ENCODE data around the gene RPS6KC1. TPM values are rescaled to one million over a fixed set of nuclear protein-coding genes. Genes with fewer than 3 reads are reported as not detected.

The RPS6KC1 gene
- total RNA-seq, 1 experiment from 2014 or later = 20.5 TPM

DNA sequence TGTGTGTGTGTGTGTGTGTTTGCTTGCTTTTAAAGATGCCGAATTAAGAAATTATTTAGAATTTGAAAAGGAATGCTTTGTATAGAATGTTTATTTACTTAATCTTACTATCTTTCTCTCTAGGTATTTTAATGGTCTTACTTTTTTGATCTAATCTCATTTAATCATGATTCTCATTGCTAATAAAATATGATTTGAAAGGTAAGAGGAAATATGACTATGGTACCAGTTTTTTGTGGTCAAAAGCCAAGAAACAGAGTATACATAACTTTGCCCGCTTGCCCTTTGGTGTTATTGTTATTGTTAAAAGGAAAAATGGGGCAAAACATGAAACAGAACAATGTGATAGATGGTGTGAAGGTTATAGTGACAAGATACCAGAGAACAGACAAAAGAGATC, 74.6 kb downstream of the RPS6KC1 start:
- Histone ChIP-seq H3K27ac (ENCODE audit: low read length) (no peak overlapping the region), H3K4me3 (ENCODE audit: low read depth in 2 of 2, low read length in 2 of 2) (no peak overlapping the region), H3K4me1 (ENCODE audit: control insufficient read depth, insufficient read depth, low read length) (peaks cover 16% of the 10 kb centered on the region), H3K36me3 (ENCODE audit: control insufficient read depth, insufficient read depth, low read length) (0 out of 2 replicates have a peak, but pooled peaks cover 3% of the 10 kb centered on the region), H3K27me3 (ENCODE audit: control insufficient read depth, insufficient read depth, low read length) (no peaks in the 10 kb centered on the region), H3K9me3 (ENCODE audit: control insufficient read depth, insufficient read depth, low read depth, low read length) (no peaks in the 10 kb centered on the region)
- BruUV-seq (replicated peaks) = no TSS peak
- in situ Hi-C loops (cut with HindIII; ENCODE audit: low pct_unique_long_range_greater_than_20kb, low sequenced_read_pairs) = no loop called here
- ATAC-seq (no peak), DNase-seq (ENCODE audit: low read depth, low spot score) (no peak)
- intact Hi-C loops (cut with micrococcal nuclease; ENCODE audit: unreplicated experiment) = no loop called here
- TF ChIP-seq SIN3A (IDR thresholded peaks at IDR 0.05; ENCODE audit: borderline replicate concordance, insufficient read depth, low read depth, low read length) = no peak
- no peak for TF ChIP-seq TCF7L2 (IDR thresholded peaks at IDR 0.05; ENCODE audit: low read depth, low read length)
- TF ChIP-seq, protein P1, sequence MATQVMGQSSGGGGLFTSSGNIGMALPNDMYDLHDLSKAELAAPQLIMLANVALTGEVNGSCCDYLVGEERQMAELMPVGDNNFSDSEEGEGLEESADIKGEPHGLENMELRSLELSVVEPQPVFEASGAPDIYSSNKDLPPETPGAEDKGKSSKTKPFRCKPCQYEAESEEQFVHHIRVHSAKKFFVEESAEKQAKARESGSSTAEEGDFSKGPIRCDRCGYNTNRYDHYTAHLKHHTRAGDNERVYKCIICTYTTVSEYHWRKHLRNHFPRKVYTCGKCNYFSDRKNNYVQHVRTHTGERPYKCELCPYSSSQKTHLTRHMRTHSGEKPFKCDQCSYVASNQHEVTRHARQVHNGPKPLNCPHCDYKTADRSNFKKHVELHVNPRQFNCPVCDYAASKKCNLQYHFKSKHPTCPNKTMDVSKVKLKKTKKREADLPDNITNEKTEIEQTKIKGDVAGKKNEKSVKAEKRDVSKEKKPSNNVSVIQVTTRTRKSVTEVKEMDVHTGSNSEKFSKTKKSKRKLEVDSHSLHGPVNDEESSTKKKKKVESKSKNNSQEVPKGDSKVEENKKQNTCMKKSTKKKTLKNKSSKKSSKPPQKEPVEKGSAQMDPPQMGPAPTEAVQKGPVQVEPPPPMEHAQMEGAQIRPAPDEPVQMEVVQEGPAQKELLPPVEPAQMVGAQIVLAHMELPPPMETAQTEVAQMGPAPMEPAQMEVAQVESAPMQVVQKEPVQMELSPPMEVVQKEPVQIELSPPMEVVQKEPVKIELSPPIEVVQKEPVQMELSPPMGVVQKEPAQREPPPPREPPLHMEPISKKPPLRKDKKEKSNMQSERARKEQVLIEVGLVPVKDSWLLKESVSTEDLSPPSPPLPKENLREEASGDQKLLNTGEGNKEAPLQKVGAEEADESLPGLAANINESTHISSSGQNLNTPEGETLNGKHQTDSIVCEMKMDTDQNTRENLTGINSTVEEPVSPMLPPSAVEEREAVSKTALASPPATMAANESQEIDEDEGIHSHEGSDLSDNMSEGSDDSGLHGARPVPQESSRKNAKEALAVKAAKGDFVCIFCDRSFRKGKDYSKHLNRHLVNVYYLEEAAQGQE (IDR thresholded peaks at IDR 0.05; ENCODE audit: insufficient read depth in 1 of 2, low read depth in 2 of 2, low read length in 1 of 2) = no peak
- TF ChIP-seq, protein P2, sequence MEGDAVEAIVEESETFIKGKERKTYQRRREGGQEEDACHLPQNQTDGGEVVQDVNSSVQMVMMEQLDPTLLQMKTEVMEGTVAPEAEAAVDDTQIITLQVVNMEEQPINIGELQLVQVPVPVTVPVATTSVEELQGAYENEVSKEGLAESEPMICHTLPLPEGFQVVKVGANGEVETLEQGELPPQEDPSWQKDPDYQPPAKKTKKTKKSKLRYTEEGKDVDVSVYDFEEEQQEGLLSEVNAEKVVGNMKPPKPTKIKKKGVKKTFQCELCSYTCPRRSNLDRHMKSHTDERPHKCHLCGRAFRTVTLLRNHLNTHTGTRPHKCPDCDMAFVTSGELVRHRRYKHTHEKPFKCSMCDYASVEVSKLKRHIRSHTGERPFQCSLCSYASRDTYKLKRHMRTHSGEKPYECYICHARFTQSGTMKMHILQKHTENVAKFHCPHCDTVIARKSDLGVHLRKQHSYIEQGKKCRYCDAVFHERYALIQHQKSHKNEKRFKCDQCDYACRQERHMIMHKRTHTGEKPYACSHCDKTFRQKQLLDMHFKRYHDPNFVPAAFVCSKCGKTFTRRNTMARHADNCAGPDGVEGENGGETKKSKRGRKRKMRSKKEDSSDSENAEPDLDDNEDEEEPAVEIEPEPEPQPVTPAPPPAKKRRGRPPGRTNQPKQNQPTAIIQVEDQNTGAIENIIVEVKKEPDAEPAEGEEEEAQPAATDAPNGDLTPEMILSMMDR (IDR thresholded peaks at IDR 0.05) = no peak
- no peak for TF ChIP-seq POLR2AphosphoS5 (IDR thresholded peaks at IDR 0.05; ENCODE audit: low read depth, low read length)
- CTCF ChIA-PET = interaction anchor here (0.6 kb wide), 1 partner anchor 18 kb away, joined by 3 read pairs; no protein-coding TSS in a partner anchor
- POLR2A ChIA-PET = no interaction called here

DNA sequence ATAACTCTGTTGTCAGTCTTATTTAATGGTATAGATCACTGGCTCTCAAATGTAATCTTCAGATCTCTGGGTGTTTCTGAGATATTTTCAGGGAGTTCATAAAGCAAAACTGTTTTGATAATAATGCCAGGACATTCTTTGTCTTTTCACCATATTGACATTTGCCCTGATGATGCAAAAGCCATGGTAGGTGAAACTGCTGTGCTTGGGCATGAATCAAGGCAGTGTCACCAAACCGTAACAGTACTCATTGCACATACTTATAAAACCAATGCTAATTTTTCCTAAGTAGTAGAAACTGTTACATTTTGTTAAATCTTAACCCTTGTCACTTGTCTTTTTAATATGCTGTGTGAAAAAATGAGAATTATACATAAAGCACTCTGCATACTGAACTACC, 76.0 kb downstream of the RPS6KC1 start:
- ChIA-PET CTCF (no interaction called here), POLR2A (no interaction called here)
- Histone ChIP-seq H3K27ac (ENCODE audit: low read length) (no peak overlapping the region), H3K4me1 (ENCODE audit: control insufficient read depth, insufficient read depth, low read length) (peaks cover 16% of the 10 kb centered on the region), H3K36me3 (ENCODE audit: control insufficient read depth, insufficient read depth, low read length) (0 out of 2 replicates have a peak, but pooled peaks cover 3% of the 10 kb centered on the region), H3K9me3 (ENCODE audit: control insufficient read depth, insufficient read depth, low read depth, low read length) (no peaks in the 10 kb centered on the region), H3K27me3 (ENCODE audit: control insufficient read depth, insufficient read depth, low read length) (no peaks in the 10 kb centered on the region), H3K4me3 (ENCODE audit: low read depth in 2 of 2, low read length in 2 of 2) (no peak overlapping the region)
- intact Hi-C loops (cut with micrococcal nuclease; ENCODE audit: unreplicated experiment) (no loop called here), in situ Hi-C loops (cut with HindIII; ENCODE audit: low pct_unique_long_range_greater_than_20kb, low sequenced_read_pairs) (no loop called here)
- TF ChIP-seq, protein P1 (IDR thresholded peaks at IDR 0.05; ENCODE audit: insufficient read depth in 1 of 2, low read depth in 2 of 2, low read length in 1 of 2) = no peak
- TF ChIP-seq, protein P2 (IDR thresholded peaks at IDR 0.05) = no peak
- TF ChIP-seq POLR2AphosphoS5 (IDR thresholded peaks at IDR 0.05; ENCODE audit: low read depth, low read length) (no peak), SIN3A (IDR thresholded peaks at IDR 0.05; ENCODE audit: borderline replicate concordance, insufficient read depth, low read depth, low read length) (no peak), TCF7L2 (IDR thresholded peaks at IDR 0.05; ENCODE audit: low read depth, low read length) (no peak)
- no peak for ATAC-seq
- DNase-seq (ENCODE audit: low read depth, low spot score) = no peak
- no TSS peak for BruUV-seq (replicated peaks)

All from Panc1 (cell line).